GM18951 (cell line): Measurements from ENCODE around the gene TFAP2E.

Experiments used
- POLR2A ChIP-seq: IDR thresholded peaks from 4 replicates; pipeline ENCODE4 v1.6.1; 2011; ENCODE audit warnings: mild to moderate bottlenecking; ENCODE audit not compliant: insufficient read length, insufficient read depth; ENCODE audit errors: extremely low read depth
- in situ Hi-C: fragments of 300-500 bp; cut with MboI; formaldehyde crosslinking; loops from one replicate; pipeline ENCODE4 v1.12.0; 2022; ENCODE audit warnings: low sequenced_read_pairs, mixed read lengths, inconsistent platforms; ENCODE audit not compliant: unreplicated experiment

The TFAP2E gene

GRCh38 chr1:35553851-35554250, 19.3 kb upstream of the TFAP2E start:
- TF ChIP-seq POLR2A, result no peak
- in situ Hi-C loops, result no loop called here

GRCh38 chr1:35554266-35555211, 18.6 kb upstream of the TFAP2E start:
- no peak for TF ChIP-seq POLR2A
- in situ Hi-C loops, result no loop called here

- in situ Hi-C loops, result no loop called here
- TF ChIP-seq POLR2A, result no peak
Observed at GRCh38 chr1:35555212-35555584, 17.9 kb upstream of the TFAP2E start.

- no peak for TF ChIP-seq POLR2A
- in situ Hi-C loops, result no loop called here
Observed at GRCh38 chr1:35555601-35556477, 17.3 kb upstream of the TFAP2E start.

- in situ Hi-C loops, result no loop called here
- TF ChIP-seq POLR2A, result no peak
Observed at GRCh38 chr1:35556484-35557117, 16.5 kb upstream of the TFAP2E start.

- in situ Hi-C loops, result no loop called here
Observed at GRCh38 chr1:35557118-35557610, 15.9 kb upstream of the TFAP2E start, which contains the start of gene KIAA0319L. KIAA0319L (minus strand) TSS chr1:35557403; CDS start chr1:35554491, 2,912 bp downstream.

GRCh38 chr1:35557611-35558373, 15.3 kb upstream of the TFAP2E start, which contains the start of gene NCDN:
NCDN (plus strand) TSS chr1:35557799; CDS start chr1:35558191, 392 bp downstream.
- TF ChIP-seq POLR2A, result peak; percentile 92
- in situ Hi-C loops, result no loop called here

More at GRCh38 chr1:35557118-35557610, 15.9 kb upstream of the TFAP2E start, which contains the start of gene KIAA0319L:
- peak; percentile 40 for TF ChIP-seq POLR2A

GRCh38 chr1:35558374-35559316, 14.5 kb upstream of the TFAP2E start:
- no peak for TF ChIP-seq POLR2A
- in situ Hi-C loops, result no loop called here

- no peak for TF ChIP-seq POLR2A
- in situ Hi-C loops, result no loop called here
Observed at GRCh38 chr1:35559317-35559944, 13.7 kb upstream of the TFAP2E start.
